Measurements from ENCODE around the gene CNTNAP5.

DNA sequence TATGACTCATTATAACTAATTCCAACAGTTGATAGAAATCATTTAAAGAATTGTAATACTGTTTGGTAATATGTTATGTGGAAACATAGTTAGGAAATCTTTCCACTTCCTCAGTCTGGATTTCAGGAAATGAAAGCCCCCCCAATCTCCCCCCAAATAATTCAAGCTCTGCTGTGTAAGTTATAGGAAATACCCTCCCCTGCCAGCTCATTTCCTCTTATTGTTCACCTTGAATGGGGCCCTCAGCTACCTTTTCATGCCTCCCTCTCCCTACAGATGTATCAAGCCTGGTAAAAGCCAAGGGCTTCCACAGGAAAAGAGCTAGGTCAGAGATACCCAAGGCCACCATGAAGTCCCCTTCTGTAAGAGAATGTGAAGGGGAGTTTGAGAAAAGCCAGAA lies 155.5 kb downstream of the CNTNAP5 start:
- TF ChIP-seq, protein P1, sequence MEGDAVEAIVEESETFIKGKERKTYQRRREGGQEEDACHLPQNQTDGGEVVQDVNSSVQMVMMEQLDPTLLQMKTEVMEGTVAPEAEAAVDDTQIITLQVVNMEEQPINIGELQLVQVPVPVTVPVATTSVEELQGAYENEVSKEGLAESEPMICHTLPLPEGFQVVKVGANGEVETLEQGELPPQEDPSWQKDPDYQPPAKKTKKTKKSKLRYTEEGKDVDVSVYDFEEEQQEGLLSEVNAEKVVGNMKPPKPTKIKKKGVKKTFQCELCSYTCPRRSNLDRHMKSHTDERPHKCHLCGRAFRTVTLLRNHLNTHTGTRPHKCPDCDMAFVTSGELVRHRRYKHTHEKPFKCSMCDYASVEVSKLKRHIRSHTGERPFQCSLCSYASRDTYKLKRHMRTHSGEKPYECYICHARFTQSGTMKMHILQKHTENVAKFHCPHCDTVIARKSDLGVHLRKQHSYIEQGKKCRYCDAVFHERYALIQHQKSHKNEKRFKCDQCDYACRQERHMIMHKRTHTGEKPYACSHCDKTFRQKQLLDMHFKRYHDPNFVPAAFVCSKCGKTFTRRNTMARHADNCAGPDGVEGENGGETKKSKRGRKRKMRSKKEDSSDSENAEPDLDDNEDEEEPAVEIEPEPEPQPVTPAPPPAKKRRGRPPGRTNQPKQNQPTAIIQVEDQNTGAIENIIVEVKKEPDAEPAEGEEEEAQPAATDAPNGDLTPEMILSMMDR (conservative IDR thresholded peaks at IDR 0.05 in 1 of 2, IDR thresholded peaks at IDR 0.05 in 1 of 2; ENCODE audit: extremely low read depth in 1 of 2, insufficient read depth in 1 of 2, low read depth in 1 of 2, low read length in 2 of 2) = no peak
- no peak for TF ChIP-seq EZH2 (IDR thresholded peaks at IDR 0.05; ENCODE audit: borderline replicate concordance, low read length)

Data from mammary epithelial cell (primary cell).